22Rv1 (cell line): Measurements from ENCODE around the gene TIMM29.

ENCODE experiments used
- CTCF ChIP-seq: fragments of 450-650 bp; IDR thresholded peaks from 2 replicates; pipeline ENCODE4 v1.5.1; 2017; ENCODE audit warnings: mild to moderate bottlenecking
- ZFX ChIP-seq: fragments of 450-650 bp; IDR thresholded peaks from 2 replicates; pipeline ENCODE4 v1.6.1; 2017; ENCODE audit warnings: antibody characterized with exemption, borderline replicate concordance

GRCh38 chr19:10887616-10888367 lies 40.8 kb upstream of the TIMM29 start:
- TF ChIP-seq CTCF (no peak), ZFX (no peak)
